HCT116 (cell line): ENCODE results near the gene MPI. TPM values are rescaled to one million over a fixed set of nuclear protein-coding genes. Genes with fewer than 3 reads are reported as not detected.

Source experiments
- ATAC-seq: fragments of 200-7000 bp; cut with Tn5 transposase; 2 replicates; pipeline ENCODE4 v1.9.1; 2020; ENCODE audit warnings: mild to moderate bottlenecking, moderate library complexity
- BruUV-seq: library from RNA; stranded (reverse); fragments of 400-500 nt; replicated peaks from 2 replicates; lab custom pipeline; 2021; lab: Mats Ljungman, UMichigan
- CTCF ChIA-PET: fragments of 300-600 bp; sonication (Branson Sonifier 250); formaldehyde crosslinking; loops from one replicate; lab custom pipeline; 2021; ENCODE audit warnings: antibody characterized with exemption; lab: Charles Lee
- POLR2A ChIA-PET: fragments of 300-600, 350-600 bp; sonication (Branson Sonifier 250); formaldehyde crosslinking; loops from one replicate; lab custom pipeline; 2021; ENCODE audit warnings: antibody characterized with exemption; lab: Charles Lee
- RAD21 ChIA-PET, 2 experiments: fragments of 300-600 bp; sonication (Branson Sonifier 250); formaldehyde crosslinking; loops; one replicate each; lab custom pipeline; 2023; ENCODE audit warnings: low total read pairs in 2 of 2; ENCODE audit not compliant: uncharacterized antibody in 2 of 2, unreplicated experiment in 2 of 2, low non-redundant PET in 1 of 2; lab: Charles Lee
- DNase-seq: peaks from one replicate; pipeline ENCODE4 v3.0.0-alpha.2; 2010; ENCODE audit warnings: low read depth, low spot score
- H2AFZ ChIP-seq: fragments of 200-600 bp; shearing (Covaris generic), sonication (generic); 2 replicates; pipeline ENCODE4 v1.6.1; 2017; ENCODE audit warnings: low read depth, mixed run types, mixed read lengths, antibody characterized with exemption, low read length; ENCODE audit not compliant: poor library complexity, severe bottlenecking
- H3K27ac ChIP-seq: 2 replicates; pipeline ENCODE4 v1.5.1; 2012; ENCODE audit warnings: low read depth, low read length
- H3K27me3 ChIP-seq: fragments of 200-600 bp; sonication (generic); 2 replicates; pipeline ENCODE4 v1.6.1; 2016; ENCODE audit warnings: mixed run types, low read length, mixed read lengths; ENCODE audit not compliant: insufficient read depth
- H3K36me3 ChIP-seq, 2 experiments: fragments of 200-500 bp in 1 of 2; fragments of 200-600 bp in 1 of 2; sonication (Bioruptor generic) in 1 of 2; sonication (generic) in 1 of 2; 2 replicates each; pipeline versions ENCODE4 v1.5.1 to v1.6.1; 2014 to 2016; ENCODE audit warnings: low read length in 2 of 2, inconsistent platforms in 1 of 2, mixed read lengths in 1 of 2, mixed run types in 1 of 2; ENCODE audit not compliant: insufficient read depth in 2 of 2, control insufficient read depth in 1 of 2
- H3K4me1 ChIP-seq, 2 experiments: fragments of 200-600 bp in 1 of 2; sonication (generic) in 1 of 2; 2 replicates each; pipeline versions ENCODE4 v1.5.1 to v1.6.1; 2012 to 2017; ENCODE audit warnings: low read length in 2 of 2, inconsistent platforms in 1 of 2, mild to moderate bottlenecking in 1 of 2, mixed read lengths in 1 of 2, mixed run types in 1 of 2, moderate library complexity in 1 of 2; ENCODE audit not compliant: insufficient read depth in 2 of 2, control insufficient read depth in 1 of 2
- H3K4me2 ChIP-seq: fragments of 200-600 bp; sonication (generic); 2 replicates; pipeline ENCODE4 v1.6.1; 2017; ENCODE audit warnings: mixed run types, low read length, mixed read lengths
- H3K4me3 ChIP-seq, 2 experiments: fragments of 200-600 bp in 1 of 2; sonication (generic) in 1 of 2; replicated peaks in 1 of 2; 2 replicates each; pipeline ENCODE4 v1.5.1; 2011 to 2016; ENCODE audit warnings: low read length in 2 of 2, control low read depth in 1 of 2, low read depth in 1 of 2, mild to moderate bottlenecking in 1 of 2, mixed read lengths in 1 of 2, mixed run types in 1 of 2
- H3K79me2 ChIP-seq: fragments of 200-600 bp; sonication (generic); 2 replicates; pipeline ENCODE4 v1.6.1; 2017; ENCODE audit warnings: mild to moderate bottlenecking, mixed run types, low read length, moderate library complexity, mixed read lengths; ENCODE audit not compliant: insufficient read depth
- H3K9ac ChIP-seq: fragments of 200-600 bp; sonication (generic); 2 replicates; pipeline ENCODE4 v1.6.1; 2016; ENCODE audit warnings: low read length, mixed read lengths
- H3K9me2 ChIP-seq: fragments of 200-600 bp; sonication (generic), shearing (Covaris generic); 2 replicates; pipeline ENCODE4 v1.6.1; 2017; ENCODE audit warnings: mixed run types, mild to moderate bottlenecking, moderate library complexity; ENCODE audit not compliant: insufficient read depth
- H3K9me3 ChIP-seq, 2 experiments: fragments of 200-500 bp in 1 of 2; fragments of 200-600 bp in 1 of 2; sonication (Bioruptor generic) in 1 of 2; sonication (generic) in 1 of 2; 2 replicates each; pipeline ENCODE4 v1.6.1; 2014 to 2017; ENCODE audit warnings: low read length in 2 of 2, mixed read lengths in 2 of 2, inconsistent platforms in 1 of 2, low read depth in 1 of 2, mild to moderate bottlenecking in 1 of 2, mixed run types in 1 of 2, moderate library complexity in 1 of 2; ENCODE audit not compliant: control insufficient read depth in 1 of 2, insufficient read depth in 1 of 2
- H4K20me1 ChIP-seq: fragments of 200-600 bp; sonication (generic), shearing (Covaris generic); 2 replicates; pipeline ENCODE4 v1.6.1; 2017; ENCODE audit warnings: mixed run types, mild to moderate bottlenecking, moderate library complexity; ENCODE audit not compliant: insufficient read depth
- EZH2phosphoT487 ChIP-seq: fragments of 200-600 bp; IDR thresholded peaks from 2 replicates; pipeline ENCODE4 v1.6.1; 2018; ENCODE audit warnings: antibody characterized with exemption, borderline replicate concordance
- JUND ChIP-seq: IDR thresholded peaks from 2 replicates; pipeline ENCODE4 v1.6.1; 2012
- SIN3A ChIP-seq: IDR thresholded peaks from 2 replicates; pipeline ENCODE4 v1.6.1; 2012; ENCODE audit warnings: low read depth
- SP1 ChIP-seq: IDR thresholded peaks from 2 replicates; pipeline ENCODE4 v1.6.1; 2012; ENCODE audit warnings: low read depth
- SRF ChIP-seq: IDR thresholded peaks from 2 replicates; pipeline ENCODE4 v1.6.1; 2012; ENCODE audit warnings: low read depth
- YY1 ChIP-seq: IDR thresholded peaks from 2 replicates; pipeline ENCODE4 v1.6.1; 2011; ENCODE audit warnings: low read length, low read depth, moderate library complexity, mild to moderate bottlenecking; ENCODE audit not compliant: insufficient replicate concordance; ENCODE audit errors: extremely low read depth
- ZBTB33 ChIP-seq: IDR thresholded peaks from 2 replicates; pipeline ENCODE4 v1.6.1; 2011; ENCODE audit warnings: mild to moderate bottlenecking, low read length, moderate library complexity; ENCODE audit not compliant: insufficient replicate concordance; ENCODE audit errors: extremely low read depth
- ZNF274 ChIP-seq: fragments of 200-500 bp; sonication (Bioruptor generic); IDR thresholded peaks from 2 replicates; pipeline ENCODE4 v1.6.1; 2014; ENCODE audit warnings: mild to moderate bottlenecking, low read depth, low read length, inconsistent platforms
- intact Hi-C: fragments of 100-400 bp; cut with micrococcal nuclease; formaldehyde crosslinking; loops from 2 replicates; pipeline ENCODE4 v1.10.0; 2022
- total RNA-seq: library from RNA; stranded (reverse); gene quantifications from one replicate; pipeline ENCODE4 v1.2.1, GENCODE V29; 2021; ENCODE audit not compliant: unreplicated experiment
- TF ChIP-seq, protein P1 (sequence below): IDR thresholded peaks from 2 replicates; pipeline ENCODE4 v1.6.1; 2012
- TF ChIP-seq, protein P2 (sequence below): IDR thresholded peaks from 2 replicates; pipeline ENCODE4 v1.6.1; 2012
- TF ChIP-seq, protein P3 (sequence below), 3 experiments: fragments of 200-600 bp in 1 of 3; sonication (generic) in 1 of 3; IDR thresholded peaks in 2 of 3; conservative IDR thresholded peaks in 1 of 3; 2 replicates each; pipeline ENCODE4 v1.5.1; 2012 to 2017; ENCODE audit warnings: low read depth in 2 of 3, low read length in 2 of 3, antibody characterized with exemption in 1 of 3, borderline replicate concordance in 1 of 3, control low read depth in 1 of 3, mild to moderate bottlenecking in 1 of 3, mixed read lengths in 1 of 3, mixed run types in 1 of 3, moderate library complexity in 1 of 3; ENCODE audit not compliant: insufficient read depth in 1 of 3

The MPI gene
- total RNA-seq, 1 experiment from 2014 or later: 49.7 TPM

DNA sequence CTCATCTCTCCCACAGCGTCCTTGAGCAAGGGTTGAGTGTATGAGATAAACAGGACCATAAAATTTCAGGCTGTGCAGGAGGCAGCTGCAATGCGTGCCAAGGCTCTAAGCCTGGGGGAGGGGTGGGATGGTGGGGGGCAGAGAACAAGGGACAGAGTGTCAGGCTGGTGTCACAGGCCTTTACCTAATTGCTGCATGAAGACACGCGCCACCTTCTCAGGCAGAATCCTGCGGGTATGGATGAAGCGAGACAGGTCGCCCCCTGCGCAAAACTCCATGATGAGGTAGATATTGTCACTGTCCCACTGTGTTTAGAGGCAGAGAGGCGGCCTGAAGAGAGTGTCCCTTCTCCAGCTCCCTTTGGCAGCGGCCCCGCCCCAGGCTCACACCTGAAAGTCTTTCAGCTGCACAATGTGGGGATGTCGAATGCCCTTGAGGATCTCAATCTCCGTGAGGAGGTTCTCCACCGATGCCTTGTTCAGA lies 47.9 kb upstream of the MPI start:
- Histone ChIP-seq H3K27me3 (no peaks in the 10 kb centered on the region), H3K4me2 (peak overlapping the region; percentile 90), H3K9me3 (no peaks in the 10 kb centered on the region), H4K20me1 (no peaks in the 10 kb centered on the region), H2AFZ (no peak overlapping the region), H3K79me2 (peaks cover 6% of the 10 kb centered on the region; the same call in 1 of the 2 replicates), H3K9ac (peak overlapping the region; percentile 88), H3K9me2 (no peaks in the 10 kb centered on the region), H3K36me3 (peaks cover 6 to 12% of the 10 kb centered on the region in 2 experiments; a peak in 2 of 4 replicates), H3K4me1 (peaks cover 9 to 21% of the 10 kb centered on the region in 2 experiments; a peak in 3 of 4 replicates), H3K4me3 (peak overlapping the region; percentile 53 to 78), H3K27ac (peak overlapping the region; percentile 93)
- TF ChIP-seq, protein P1, sequence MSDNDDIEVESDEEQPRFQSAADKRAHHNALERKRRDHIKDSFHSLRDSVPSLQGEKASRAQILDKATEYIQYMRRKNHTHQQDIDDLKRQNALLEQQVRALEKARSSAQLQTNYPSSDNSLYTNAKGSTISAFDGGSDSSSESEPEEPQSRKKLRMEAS: no peak
- ATAC-seq (no peak), DNase-seq (no peak)
- intact Hi-C loops: loop anchor here (2.0 kb wide), 1 partner anchor 31 kb away; the partner anchor contains the start of gene SCAMP2
- CTCF ChIA-PET: interaction anchor here (0.6 to 1.9 kb wide), 5 partner anchors 17 to 204 kb away, joined by 3 to 8 read pairs (median 4); no protein-coding TSS in a partner anchor
- BruUV-seq: TSS peak; percentile 33
- POLR2A ChIA-PET: no interaction called here
- RAD21 ChIA-PET: interaction anchor here (1.0 to 1.6 kb wide), 2 partner anchors 60 to 73 kb away, joined by 3 to 4 read pairs; no protein-coding TSS in a partner anchor

GRCh38 chr15:74842581-74843444 lies 47.0 kb upstream of the MPI start, which contains the start of gene ULK3:
ULK3 (minus strand) TSS chr15:74843156; CDS start chr15:74843105, 51 bp downstream.
- Histone ChIP-seq H3K9me3 (no peaks in the 10 kb centered on the region), H3K9me2 (no peaks in the 10 kb centered on the region), H3K27ac (peak within 1 kb of the TSS; percentile 93), H3K9ac (peak within 1 kb of the TSS; percentile 88), H3K27me3 (no peaks in the 10 kb centered on the region), H4K20me1 (no peaks in the 10 kb centered on the region), H3K79me2 (peaks cover 6% of the 10 kb centered on the region; the same call in 1 of the 2 replicates), H3K4me1 (peaks cover 9 to 21% of the 10 kb centered on the region in 2 experiments; a peak in 3 of 4 replicates), H3K4me3 (peak within 1 kb of the TSS; percentile 53 to 78), H2AFZ (peak within 1 kb of the TSS; percentile 22), H3K36me3 (peaks cover 9 to 16% of the 10 kb centered on the region in 2 experiments; a peak in 2 of 4 replicates), H3K4me2 (peak within 1 kb of the TSS; percentile 90)
- ChIA-PET CTCF (interaction anchor here (0.6 to 1.9 kb wide), 7 partner anchors 16 to 205 kb away, joined by 3 to 8 read pairs (median 4); no protein-coding TSS in a partner anchor), POLR2A (interaction anchor here (0.7 to 1.0 kb wide), 2 partner anchors 13 to 359 kb away, joined by 3 to 10 read pairs; partner anchors contain the start of gene C15orf39), RAD21 (interaction anchor here (1.0 to 1.6 kb wide), 2 partner anchors 59 to 74 kb away, joined by 3 to 4 read pairs; no protein-coding TSS in a partner anchor)
- peak; percentile 91 for ATAC-seq
- DNase-seq: peak; percentile 61
- BruUV-seq: no TSS peak
- intact Hi-C loops: loop anchor here (2.0 kb wide), 1 partner anchor 30 kb away; the partner anchor contains the start of gene SCAMP2
- TF ChIP-seq, protein P2, sequence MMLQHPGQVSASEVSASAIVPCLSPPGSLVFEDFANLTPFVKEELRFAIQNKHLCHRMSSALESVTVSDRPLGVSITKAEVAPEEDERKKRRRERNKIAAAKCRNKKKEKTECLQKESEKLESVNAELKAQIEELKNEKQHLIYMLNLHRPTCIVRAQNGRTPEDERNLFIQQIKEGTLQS: no peak
- no peak; the same call in 1 of the 2 replicates for TF ChIP-seq JUND
- TF ChIP-seq SRF: no peak
- TF ChIP-seq EZH2phosphoT487: no peak
- no peak for TF ChIP-seq ZBTB33
- TF ChIP-seq SP1: no peak
- TF ChIP-seq ZNF274: no peak
- TF ChIP-seq, protein P3, sequence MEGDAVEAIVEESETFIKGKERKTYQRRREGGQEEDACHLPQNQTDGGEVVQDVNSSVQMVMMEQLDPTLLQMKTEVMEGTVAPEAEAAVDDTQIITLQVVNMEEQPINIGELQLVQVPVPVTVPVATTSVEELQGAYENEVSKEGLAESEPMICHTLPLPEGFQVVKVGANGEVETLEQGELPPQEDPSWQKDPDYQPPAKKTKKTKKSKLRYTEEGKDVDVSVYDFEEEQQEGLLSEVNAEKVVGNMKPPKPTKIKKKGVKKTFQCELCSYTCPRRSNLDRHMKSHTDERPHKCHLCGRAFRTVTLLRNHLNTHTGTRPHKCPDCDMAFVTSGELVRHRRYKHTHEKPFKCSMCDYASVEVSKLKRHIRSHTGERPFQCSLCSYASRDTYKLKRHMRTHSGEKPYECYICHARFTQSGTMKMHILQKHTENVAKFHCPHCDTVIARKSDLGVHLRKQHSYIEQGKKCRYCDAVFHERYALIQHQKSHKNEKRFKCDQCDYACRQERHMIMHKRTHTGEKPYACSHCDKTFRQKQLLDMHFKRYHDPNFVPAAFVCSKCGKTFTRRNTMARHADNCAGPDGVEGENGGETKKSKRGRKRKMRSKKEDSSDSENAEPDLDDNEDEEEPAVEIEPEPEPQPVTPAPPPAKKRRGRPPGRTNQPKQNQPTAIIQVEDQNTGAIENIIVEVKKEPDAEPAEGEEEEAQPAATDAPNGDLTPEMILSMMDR (IDR thresholded peaks at IDR 0.05 in 2 of 3, conservative IDR thresholded peaks at IDR 0.05 in 1 of 3; ENCODE audit: borderline replicate concordance in 1 of 3, insufficient read depth in 1 of 3, low read depth in 2 of 3, low read length in 2 of 3): peak in 2 of 3 experiments; percentile 18 to 45; a peak in 2 of 6 replicates
- peak; percentile 87 for TF ChIP-seq SIN3A
- TF ChIP-seq YY1: peak; percentile 26
